WTC11 (cell line): ENCODE results near the gene PCBP3. TPM values are rescaled to one million over a fixed set of nuclear protein-coding genes. Genes with fewer than 3 reads are reported as not detected.

Source experiments
- ATAC-seq: fragments of 200-7000 bp; cut with Tn5 transposase; 2 replicates; pipeline ENCODE4 v1.10.0; 2021; ENCODE audit warnings: mild to moderate bottlenecking, moderate library complexity
- CTCF ChIA-PET: fragments of 300-600 bp; sonication (Branson Sonifier 250); formaldehyde crosslinking; loops from one replicate; lab custom pipeline; 2021; ENCODE audit warnings: antibody characterized with exemption; lab: Charles Lee
- POLR2A ChIA-PET: fragments of 350-600 bp; sonication (Branson Sonifier 250); formaldehyde crosslinking; loops from one replicate; lab custom pipeline; 2021; ENCODE audit warnings: antibody characterized with exemption; lab: Charles Lee
- DNase-seq: peaks from one replicate; pipeline ENCODE4 v3.0.0; 2021; ENCODE audit warnings: low spot score
- H3K27ac Mint-ChIP-seq: 2 replicates; pipeline ENCODE4 v1.8.0; 2021; ENCODE audit warnings: mixed read lengths
- H3K27me3 Mint-ChIP-seq: 2 replicates; pipeline ENCODE4 v1.8.0; 2021; ENCODE audit warnings: low read depth, mild to moderate bottlenecking, moderate library complexity, mixed read lengths
- H3K36me3 Mint-ChIP-seq: 2 replicates; pipeline ENCODE4 v1.8.0; 2021; ENCODE audit warnings: mixed read lengths
- H3K4me1 Mint-ChIP-seq: 2 replicates; pipeline ENCODE4 v1.8.0; 2022; ENCODE audit warnings: mixed read lengths
- H3K4me3 Mint-ChIP-seq: 2 replicates; pipeline ENCODE4 v1.8.0; 2021; ENCODE audit warnings: mild to moderate bottlenecking, moderate library complexity, mixed read lengths
- H3K9me3 Mint-ChIP-seq: 2 replicates; pipeline ENCODE4 v1.8.0; 2021; ENCODE audit warnings: mixed read lengths
- AR ChIP-seq: fragments of 250-450 bp; sonication (Bioruptor Pico); IDR thresholded peaks from 2 replicates; pipeline ENCODE4 v1.9.0; 2021; ENCODE audit warnings: mild to moderate bottlenecking
- ATF1 ChIP-seq: sonication (generic); formaldehyde crosslinking; IDR thresholded peaks from 2 replicates; pipeline ENCODE4 v1.8.1; 2023; ENCODE audit warnings: mild to moderate bottlenecking, moderate library complexity, missing genetic modification reagents
- CREB1 ChIP-seq: sonication (generic); formaldehyde crosslinking; IDR thresholded peaks from 2 replicates; pipeline ENCODE4 v1.8.0; 2023; ENCODE audit warnings: mild to moderate bottlenecking, missing genetic modification reagents
- E2F1 ChIP-seq: sonication (generic); formaldehyde crosslinking; IDR thresholded peaks from 2 replicates; pipeline ENCODE4 v1.8.0; 2022; ENCODE audit warnings: mild to moderate bottlenecking, missing genetic modification reagents
- ELF4 ChIP-seq: sonication (generic); formaldehyde crosslinking; IDR thresholded peaks from 2 replicates; pipeline ENCODE4 v1.8.1; 2022; ENCODE audit warnings: low read depth, mild to moderate bottlenecking, moderate library complexity, missing genetic modification reagents
- EMX1 ChIP-seq: fragments of 250-450 bp; sonication (Bioruptor Pico); IDR thresholded peaks from 2 replicates; pipeline ENCODE4 v1.8.0; 2021; ENCODE audit warnings: mild to moderate bottlenecking
- FOXJ3 ChIP-seq: sonication (generic); formaldehyde crosslinking; IDR thresholded peaks from 2 replicates; pipeline ENCODE4 v1.9.0; 2021; ENCODE audit warnings: missing genetic modification reagents, mild to moderate bottlenecking, borderline replicate concordance
- GABPB1 ChIP-seq: sonication (generic); formaldehyde crosslinking; IDR thresholded peaks from 2 replicates; pipeline ENCODE4 v1.8.1; 2023; ENCODE audit warnings: mild to moderate bottlenecking, missing genetic modification reagents
- GTF2I ChIP-seq: fragments of 250-450 bp; sonication (Bioruptor Pico); conservative IDR thresholded peaks from 2 replicates; pipeline ENCODE4 v1.4.0; 2021; ENCODE audit warnings: mild to moderate bottlenecking
- JAZF1 ChIP-seq: fragments of 250-450 bp; sonication (Bioruptor Pico); IDR thresholded peaks from 2 replicates; pipeline ENCODE4 v1.9.0; 2021; ENCODE audit warnings: moderate library complexity, mild to moderate bottlenecking, inconsistent platforms
- MAX ChIP-seq: sonication (generic); formaldehyde crosslinking; IDR thresholded peaks from 2 replicates; pipeline ENCODE4 v1.8.0; 2022; ENCODE audit warnings: mild to moderate bottlenecking, missing genetic modification reagents
- NFYB ChIP-seq: sonication (generic); formaldehyde crosslinking; conservative IDR thresholded peaks from 2 replicates; pipeline ENCODE4 v1.8.0; 2022; ENCODE audit warnings: low read depth, missing genetic modification reagents
- RORB ChIP-seq: fragments of 250-450 bp; sonication (Bioruptor Pico); IDR thresholded peaks from 2 replicates; pipeline ENCODE4 v1.9.0; 2021; ENCODE audit warnings: mild to moderate bottlenecking
- SMAD4 ChIP-seq: sonication (generic); formaldehyde crosslinking; IDR thresholded peaks from 2 replicates; pipeline ENCODE4 v1.8.0; 2022; ENCODE audit warnings: mild to moderate bottlenecking, missing genetic modification reagents
- TEAD4 ChIP-seq: sonication (generic); formaldehyde crosslinking; IDR thresholded peaks from 2 replicates; pipeline ENCODE4 v1.8.0; 2022; ENCODE audit warnings: mild to moderate bottlenecking, missing genetic modification reagents
- TP53 ChIP-seq: sonication (generic); formaldehyde crosslinking; IDR thresholded peaks from 2 replicates; pipeline ENCODE4 v1.8.1; 2023; ENCODE audit warnings: mild to moderate bottlenecking, missing genetic modification reagents
- USF1 ChIP-seq: sonication (generic); formaldehyde crosslinking; IDR thresholded peaks from 2 replicates; pipeline ENCODE4 v1.8.0; 2022; ENCODE audit warnings: mild to moderate bottlenecking, missing genetic modification reagents
- USF2 ChIP-seq: sonication (generic); formaldehyde crosslinking; IDR thresholded peaks from 2 replicates; pipeline ENCODE4 v1.8.1; 2023; ENCODE audit warnings: mild to moderate bottlenecking, missing genetic modification reagents, moderate library complexity
- ZBTB21 ChIP-seq: sonication (generic); formaldehyde crosslinking; IDR thresholded peaks from 2 replicates; pipeline ENCODE4 v1.8.1; 2023; ENCODE audit warnings: mild to moderate bottlenecking, missing genetic modification reagents, borderline replicate concordance
- ZNF138 ChIP-seq: sonication (generic); formaldehyde crosslinking; conservative IDR thresholded peaks from 2 replicates; pipeline ENCODE4 v1.8.1; 2022; ENCODE audit warnings: mild to moderate bottlenecking, moderate library complexity, missing genetic modification reagents
- ZNF317 ChIP-seq: sonication (generic); formaldehyde crosslinking; IDR thresholded peaks from 2 replicates; pipeline ENCODE4 v1.8.1; 2023; ENCODE audit warnings: low read depth, mild to moderate bottlenecking, moderate library complexity, missing genetic modification reagents, borderline replicate concordance
- ZNF512 ChIP-seq: sonication (generic); formaldehyde crosslinking; IDR thresholded peaks from 2 replicates; pipeline ENCODE4 v1.8.1; 2022; ENCODE audit warnings: missing genetic modification reagents, borderline replicate concordance
- total RNA-seq: library from RNA; stranded (reverse); gene quantifications from 3 replicates; pipeline ENCODE4 v1.2.3, GENCODE V29; 2021

PCBP3 gene
- total RNA-seq, 1 experiment from 2014 or later, result 8.5 TPM

- TF ChIP-seq GTF2I (CRISPR knock-in tag), result no peak
- no peak for TF ChIP-seq AR (CRISPR knock-in tag)
- TF ChIP-seq ZNF138 (CRISPR knock-in tag), result no peak
- no peak for TF ChIP-seq ELF4 (CRISPR knock-in tag)
- TF ChIP-seq ATF1 (CRISPR knock-in tag), result no peak
- no peak for TF ChIP-seq EMX1
- TF ChIP-seq ZBTB21, result no peak
- no peak for TF ChIP-seq TP53
Observed at GRCh38 chr21:45790427-45790826, 146.9 kb downstream of the PCBP3 start (continued).

GRCh38 chr21:45791562-45792418 lies 148.3 kb downstream of the PCBP3 start:
- POLR2A ChIA-PET, result no interaction called here
- no peak for ATAC-seq
- no peak overlapping the region for H3K27ac Mint-ChIP-seq
- no peak for DNase-seq
- TF ChIP-seq RORB (CRISPR knock-in tag) (no peak), ATF1 (CRISPR knock-in tag) (no peak), MAX (CRISPR knock-in tag) (no peak), USF2 (CRISPR knock-in tag) (no peak), CREB1 (CRISPR knock-in tag) (no peak)
- TF ChIP-seq, all 79 proteins: peak for 0
- CTCF ChIA-PET, result no interaction called here
- no peak overlapping the region for H3K4me3 Mint-ChIP-seq
- H3K36me3 Mint-ChIP-seq, result no peaks in the 10 kb centered on the region
- H3K9me3 Mint-ChIP-seq, result peaks cover 8% of the 10 kb centered on the region
- H3K27me3 Mint-ChIP-seq, result no peaks in the 10 kb centered on the region; the same call in 1 of the 2 replicates
- no peaks in the 10 kb centered on the region for H3K4me1 Mint-ChIP-seq

GRCh38 chr21:45792682-45793383 lies 149.3 kb downstream of the PCBP3 start:
- Mint-ChIP-seq H3K36me3 (no peaks in the 10 kb centered on the region), H3K4me3 (no peak overlapping the region), H3K27me3 (no peaks in the 10 kb centered on the region; the same call in 1 of the 2 replicates), H3K4me1 (no peaks in the 10 kb centered on the region), H3K9me3 (peaks cover 8% of the 10 kb centered on the region), H3K27ac (no peak overlapping the region)
- ChIA-PET POLR2A (no interaction called here), CTCF (interaction anchor here (0.7 to 1.3 kb wide), 2 partner anchors 28 to 484 kb away, joined by 3 read pairs; no protein-coding TSS in a partner anchor)
- ATAC-seq (no peak), DNase-seq (no peak)
- no peak for TF ChIP-seq NFYB
- TF ChIP-seq EMX1, result no peak
- TF ChIP-seq JAZF1, result no peak
- no peak for TF ChIP-seq SMAD4 (CRISPR knock-in tag)
- no peak for TF ChIP-seq ZBTB21
- no peak for TF ChIP-seq USF1 (CRISPR knock-in tag)
- TF ChIP-seq GABPB1 (CRISPR knock-in tag), result no peak
- no peak for TF ChIP-seq FOXJ3 (CRISPR knock-in tag)
- no peak for TF ChIP-seq E2F1 (CRISPR knock-in tag)
- TF ChIP-seq ZNF512 (CRISPR knock-in tag), result no peak
- no peak for TF ChIP-seq TEAD4 (CRISPR knock-in tag)
- no peak for TF ChIP-seq ZNF317
